C4-2B (cell line): ENCODE data around the gene PTPRF.

Source experiments
- ZFX ChIP-seq: fragments of 450-650 bp; IDR thresholded peaks from 2 replicates; pipeline ENCODE4 v1.6.1; 2017
- TF ChIP-seq, protein P1 (sequence below): fragments of 450-650 bp; conservative IDR thresholded peaks from 2 replicates; pipeline ENCODE4 v1.5.1; 2017; ENCODE audit warnings: mild to moderate bottlenecking

DNA sequence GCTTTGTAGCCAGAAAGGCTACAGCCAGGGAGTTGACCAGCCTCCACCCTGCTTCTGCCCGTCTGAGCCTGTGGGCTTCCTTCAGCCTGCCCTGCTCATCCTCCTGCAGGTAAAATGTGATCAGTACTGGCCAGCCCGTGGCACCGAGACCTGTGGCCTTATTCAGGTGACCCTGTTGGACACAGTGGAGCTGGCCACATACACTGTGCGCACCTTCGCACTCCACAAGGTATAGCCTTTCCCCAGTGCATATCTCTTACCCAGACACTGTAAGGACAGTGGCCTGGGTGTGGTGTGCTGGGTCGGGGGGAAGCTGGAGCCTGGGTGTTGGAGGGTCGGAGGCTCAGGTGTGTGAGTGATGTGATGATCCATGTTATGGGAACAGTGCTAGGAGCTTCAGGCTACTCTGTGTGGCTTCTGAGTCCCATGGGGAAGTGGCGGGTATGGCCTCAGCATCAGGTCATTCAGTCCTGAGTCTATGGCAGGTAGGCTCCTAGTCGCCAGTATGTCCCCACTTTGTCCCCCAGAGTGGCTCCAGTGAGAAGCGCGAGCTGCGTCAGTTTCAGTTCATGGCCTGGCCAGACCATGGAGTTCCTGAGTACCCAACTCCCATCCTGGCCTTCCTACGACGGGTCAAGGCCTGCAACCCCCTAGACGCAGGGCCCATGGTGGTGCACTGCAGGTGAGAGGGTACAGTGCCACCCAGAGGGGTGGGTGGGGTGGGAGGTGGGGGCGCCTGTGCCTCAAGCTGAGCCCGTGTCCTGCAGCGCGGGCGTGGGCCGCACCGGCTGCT, 88.0 kb downstream of the PTPRF start:
- TF ChIP-seq, protein P1, sequence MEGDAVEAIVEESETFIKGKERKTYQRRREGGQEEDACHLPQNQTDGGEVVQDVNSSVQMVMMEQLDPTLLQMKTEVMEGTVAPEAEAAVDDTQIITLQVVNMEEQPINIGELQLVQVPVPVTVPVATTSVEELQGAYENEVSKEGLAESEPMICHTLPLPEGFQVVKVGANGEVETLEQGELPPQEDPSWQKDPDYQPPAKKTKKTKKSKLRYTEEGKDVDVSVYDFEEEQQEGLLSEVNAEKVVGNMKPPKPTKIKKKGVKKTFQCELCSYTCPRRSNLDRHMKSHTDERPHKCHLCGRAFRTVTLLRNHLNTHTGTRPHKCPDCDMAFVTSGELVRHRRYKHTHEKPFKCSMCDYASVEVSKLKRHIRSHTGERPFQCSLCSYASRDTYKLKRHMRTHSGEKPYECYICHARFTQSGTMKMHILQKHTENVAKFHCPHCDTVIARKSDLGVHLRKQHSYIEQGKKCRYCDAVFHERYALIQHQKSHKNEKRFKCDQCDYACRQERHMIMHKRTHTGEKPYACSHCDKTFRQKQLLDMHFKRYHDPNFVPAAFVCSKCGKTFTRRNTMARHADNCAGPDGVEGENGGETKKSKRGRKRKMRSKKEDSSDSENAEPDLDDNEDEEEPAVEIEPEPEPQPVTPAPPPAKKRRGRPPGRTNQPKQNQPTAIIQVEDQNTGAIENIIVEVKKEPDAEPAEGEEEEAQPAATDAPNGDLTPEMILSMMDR: no peak
- TF ChIP-seq ZFX: no peak
